ENCODE data around the gene CCM2L.

- TF ChIP-seq SUZ12 (IDR thresholded peaks at IDR 0.05; ENCODE audit: extremely low read depth, insufficient read depth, insufficient read length) (no peak), YY1 (IDR thresholded peaks at IDR 0.05; ENCODE audit: insufficient read depth, insufficient read length) (no peak), ZNF274 (IDR thresholded peaks at IDR 0.05; ENCODE audit: low read depth, low read length) (no peak)
Measured at GRCh38 chr20:32080783-32081182, 70.5 kb downstream of the CCM2L start.

Measured in NT2/D1 (cell line).